NCI-H345 treated with DMSO at 0.1 percent for 48 hours (cell line): Measurements from ENCODE around the gene NSUN3.
"Not testable (repeated sequence)": the region's sequence is repeated elsewhere in the genome, so short reads cannot be mapped to it uniquely, and the experiment has no call there.

ENCODE experiments used
- DNase-seq: peaks from one replicate; lab custom pipeline; 2025; ENCODE audit not compliant: unreplicated experiment; lab: John Stamatoyannopoulos, UW

NSUN3 gene

DNA sequence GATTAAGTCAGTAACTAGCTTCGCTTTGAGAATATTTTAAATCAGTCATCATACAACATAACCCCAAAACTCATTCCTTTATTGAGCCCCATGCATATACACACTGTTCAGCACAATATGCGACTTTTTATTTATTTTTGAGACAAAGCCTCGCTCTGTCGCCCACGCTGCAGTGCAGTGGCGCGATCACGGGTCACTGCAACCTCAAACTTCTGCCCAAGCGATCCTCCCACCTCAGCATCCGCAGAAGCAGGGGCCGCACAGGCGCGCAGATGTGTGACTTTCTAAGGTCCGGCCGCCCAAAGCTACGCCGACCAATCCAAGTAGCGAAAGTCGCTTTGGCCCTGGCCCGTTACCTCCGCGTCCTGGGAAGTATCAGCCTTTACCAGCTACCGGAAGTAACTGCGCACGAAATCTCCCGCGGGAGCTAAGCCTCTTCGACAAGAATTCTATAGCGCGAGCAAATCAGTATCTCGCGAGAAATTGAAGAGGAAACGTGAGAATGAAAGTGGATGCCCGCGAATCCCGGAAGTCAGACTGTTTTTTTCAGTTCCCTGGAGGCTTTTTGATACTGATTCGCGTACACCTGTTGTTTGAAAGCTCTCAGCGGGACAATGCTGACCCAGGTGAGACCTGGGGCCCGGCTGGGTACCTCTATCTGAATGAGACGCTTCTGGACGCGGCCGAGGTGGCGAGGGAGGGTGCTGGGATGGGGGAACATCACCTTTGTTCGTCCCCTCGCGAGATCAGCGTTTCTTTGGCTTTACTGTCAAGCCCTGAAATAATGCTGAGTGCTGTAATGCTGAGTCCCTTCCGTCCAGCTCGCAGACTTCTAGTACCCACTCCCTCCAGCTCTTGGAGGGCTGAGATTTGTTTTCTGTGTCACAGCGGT is at the start of gene NSUN3, which contains the start of gene DHFR2:
Gene NSUN3 (plus strand): TSS at position 549 of the 892 bp plus-strand sequence. CDS start 66 bp downstream, at position 615.
Gene DHFR2 (minus strand): TSS at position 404 of the 892 bp plus-strand sequence. CDS start 1,405 bp downstream, outside the sequence.
- DNase-seq = peak; percentile 81

DNA sequence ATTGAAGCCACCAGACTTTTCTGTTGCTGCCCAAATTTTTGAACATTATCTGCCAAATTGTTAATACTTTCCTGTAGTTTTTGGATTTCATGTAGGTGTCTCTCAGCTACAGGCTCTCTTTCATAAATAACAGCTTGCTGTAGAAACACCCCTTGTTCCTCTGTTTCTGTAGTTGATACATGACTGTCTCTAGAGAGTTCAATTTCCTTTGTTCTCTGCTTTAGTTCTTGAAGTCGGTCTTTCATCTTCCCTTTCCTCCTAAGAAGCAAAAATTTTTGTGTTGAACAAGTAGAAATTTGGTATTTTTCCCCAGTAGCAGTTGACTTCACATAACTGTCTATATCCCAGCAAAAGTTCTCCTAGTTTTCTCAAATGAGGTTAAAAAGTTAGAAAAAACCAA is 47.8 kb upstream of the NSUN3 start:
- DNase-seq = no peak

DNA sequence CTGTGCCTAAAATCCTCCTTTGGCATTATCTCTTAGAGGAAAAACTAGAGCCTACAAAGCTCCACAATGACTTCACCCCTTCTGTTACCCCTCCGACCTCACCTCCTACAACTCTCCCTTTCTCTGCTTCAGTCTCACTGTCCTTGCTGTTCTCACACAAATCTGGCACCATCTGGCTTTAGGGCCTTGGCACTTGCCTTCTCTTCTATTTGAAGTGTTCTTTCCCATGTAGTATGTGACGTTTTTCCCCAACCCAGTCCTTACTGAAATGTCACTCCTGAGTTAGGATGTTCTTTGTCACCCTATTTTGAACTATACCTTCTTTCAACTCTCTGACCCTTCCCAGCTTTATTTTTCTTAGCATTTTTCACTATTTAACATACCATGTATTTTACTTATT is 43.2 kb upstream of the NSUN3 start:
- no peak for DNase-seq

DNA sequence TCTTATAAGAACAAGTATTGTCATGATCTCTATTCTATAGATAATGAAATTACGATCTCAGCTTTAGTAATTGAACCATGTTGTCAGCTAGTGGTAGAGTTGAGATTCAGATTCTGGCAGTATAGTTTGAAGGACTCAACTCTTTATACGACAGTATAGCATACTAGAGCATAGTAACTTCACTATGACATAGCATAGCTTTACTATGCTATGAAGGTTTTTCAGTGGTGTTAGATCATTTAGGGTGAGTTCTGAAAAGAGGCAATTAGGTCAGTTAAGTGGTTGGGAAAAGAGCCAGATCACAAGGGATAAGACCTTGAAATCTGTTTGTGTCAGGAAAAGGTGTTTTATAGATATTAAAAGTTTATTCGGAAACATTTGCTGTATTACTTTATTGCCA is 42.6 kb upstream of the NSUN3 start:
- no peak for DNase-seq

DNA sequence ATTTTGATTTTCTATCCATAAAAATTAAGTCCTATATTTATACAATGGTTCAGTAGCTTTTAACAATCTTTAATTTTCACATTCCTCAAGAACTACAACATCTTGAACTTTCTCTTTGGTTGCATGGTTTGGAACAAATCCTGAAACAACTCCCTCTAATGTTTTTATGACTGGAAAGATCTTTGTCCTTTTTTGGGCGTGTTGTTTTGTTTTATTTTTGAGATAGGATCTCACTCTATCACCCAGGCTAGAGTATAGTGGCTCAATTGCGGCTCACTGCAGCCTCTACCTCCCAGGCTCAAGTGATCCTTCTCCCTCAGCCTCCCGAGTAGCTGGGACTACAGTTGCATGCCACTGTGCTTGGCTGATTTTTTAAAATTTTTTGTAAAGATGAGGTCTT is 38.5 kb upstream of the NSUN3 start:
- DNase-seq = no peak

DNA sequence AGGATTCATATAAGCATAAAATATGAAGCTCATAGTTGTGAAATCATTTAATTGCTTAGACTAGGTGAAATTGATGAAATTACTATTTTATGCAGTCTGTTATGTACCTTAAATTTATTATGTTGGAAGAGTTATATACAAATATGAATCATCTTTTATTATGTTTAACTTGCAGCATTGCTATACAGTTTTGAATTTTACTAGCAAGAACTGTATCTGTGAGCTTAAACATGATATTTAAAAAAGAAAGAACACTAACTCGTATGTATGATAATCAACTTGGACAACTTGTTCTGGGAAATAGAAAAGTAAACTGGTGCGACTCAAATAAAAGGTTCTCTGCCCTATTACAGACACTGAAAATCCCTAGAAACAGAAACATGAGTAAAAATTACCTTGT is 36.2 kb upstream of the NSUN3 start:
- no peak for DNase-seq

DNA sequence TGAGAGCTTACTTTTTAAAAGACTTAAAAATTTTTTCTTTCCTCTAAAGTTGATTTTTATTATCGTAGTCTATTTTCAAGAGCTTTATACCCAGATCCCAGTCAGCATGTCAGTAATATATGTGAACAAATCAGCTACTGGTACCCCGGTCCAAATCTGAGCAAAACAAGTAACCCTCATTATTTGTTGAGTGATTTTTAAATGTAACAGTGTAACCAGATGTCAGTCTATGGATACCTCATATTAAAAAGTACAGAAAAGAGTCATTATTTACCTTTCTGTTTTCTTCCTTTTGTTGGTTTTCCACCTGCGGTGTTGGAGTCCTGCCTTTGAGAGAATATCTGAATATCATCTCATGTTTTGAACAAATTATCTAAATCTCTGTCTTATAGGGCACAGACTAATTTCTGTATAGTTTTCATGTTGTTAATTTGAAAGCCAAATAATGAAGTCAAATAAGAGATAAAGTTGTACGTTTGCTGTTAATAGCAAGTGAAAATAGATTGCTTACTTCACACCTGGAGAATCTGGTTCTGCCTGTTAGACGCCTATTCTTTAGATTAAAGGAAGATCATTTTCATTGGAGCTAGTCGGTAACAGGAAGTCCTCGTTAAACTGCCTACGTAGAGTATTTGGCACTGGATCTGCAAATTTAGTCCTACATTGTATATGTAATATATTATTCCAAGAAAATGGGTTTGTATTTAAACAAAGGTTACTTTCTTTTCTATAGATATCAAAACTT is 34.6 kb upstream of the NSUN3 start, which contains the start of gene STX19:
Gene STX19 (minus strand): TSS at position 505 of the 745 bp plus-strand sequence. CDS start 13,328 bp downstream, outside the sequence.
- DNase-seq = no peak

DNA sequence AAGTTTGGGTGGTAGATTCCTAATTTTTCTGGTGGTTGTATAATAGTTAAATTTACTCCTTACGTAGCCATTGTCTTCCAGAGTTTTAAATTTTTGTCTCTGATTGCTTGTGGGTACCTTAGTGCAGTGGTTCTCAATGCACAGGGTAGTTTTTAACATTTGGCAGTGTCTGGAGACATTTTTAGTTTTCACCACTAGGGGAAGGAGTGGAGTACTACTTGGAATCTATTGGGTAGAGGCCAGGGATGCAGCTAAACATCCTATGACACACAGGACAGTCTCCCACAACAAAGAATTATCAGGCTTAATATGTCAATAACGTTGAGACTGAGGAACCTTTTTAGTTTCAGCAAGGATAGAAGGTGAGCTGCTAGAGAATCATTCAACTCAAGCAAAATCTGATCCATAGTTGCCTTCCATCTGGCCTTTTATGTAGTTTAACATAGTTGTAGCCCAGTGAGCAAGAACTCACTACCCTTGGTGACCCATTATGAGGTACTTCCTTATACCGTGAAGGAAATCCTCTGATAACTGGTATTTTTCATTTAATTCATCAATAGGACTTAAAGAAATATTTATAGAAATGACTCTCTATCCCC is 25.9 kb upstream of the NSUN3 start:
- DNase-seq = no peak

DNA sequence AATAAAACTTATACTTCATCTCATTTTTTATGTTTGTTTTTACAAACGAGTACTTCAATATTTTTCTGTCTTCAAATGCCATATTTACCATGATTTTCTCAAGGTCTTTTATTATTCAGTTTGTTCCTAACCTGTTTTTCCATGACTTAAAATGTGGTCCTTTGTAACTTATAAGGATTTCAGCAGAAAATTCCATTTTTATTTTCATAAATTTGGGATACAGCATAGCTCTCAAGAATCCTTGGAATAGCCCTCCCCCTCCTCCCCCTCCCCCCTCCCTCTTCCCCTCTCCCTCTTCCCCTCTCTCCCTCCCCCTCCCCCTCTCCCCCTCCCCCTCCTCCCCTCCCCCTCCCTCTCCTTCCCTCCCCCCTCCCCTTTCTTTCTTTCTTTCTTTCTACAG is 19.6 kb upstream of the NSUN3 start:
- DNase-seq = no peak

DNA sequence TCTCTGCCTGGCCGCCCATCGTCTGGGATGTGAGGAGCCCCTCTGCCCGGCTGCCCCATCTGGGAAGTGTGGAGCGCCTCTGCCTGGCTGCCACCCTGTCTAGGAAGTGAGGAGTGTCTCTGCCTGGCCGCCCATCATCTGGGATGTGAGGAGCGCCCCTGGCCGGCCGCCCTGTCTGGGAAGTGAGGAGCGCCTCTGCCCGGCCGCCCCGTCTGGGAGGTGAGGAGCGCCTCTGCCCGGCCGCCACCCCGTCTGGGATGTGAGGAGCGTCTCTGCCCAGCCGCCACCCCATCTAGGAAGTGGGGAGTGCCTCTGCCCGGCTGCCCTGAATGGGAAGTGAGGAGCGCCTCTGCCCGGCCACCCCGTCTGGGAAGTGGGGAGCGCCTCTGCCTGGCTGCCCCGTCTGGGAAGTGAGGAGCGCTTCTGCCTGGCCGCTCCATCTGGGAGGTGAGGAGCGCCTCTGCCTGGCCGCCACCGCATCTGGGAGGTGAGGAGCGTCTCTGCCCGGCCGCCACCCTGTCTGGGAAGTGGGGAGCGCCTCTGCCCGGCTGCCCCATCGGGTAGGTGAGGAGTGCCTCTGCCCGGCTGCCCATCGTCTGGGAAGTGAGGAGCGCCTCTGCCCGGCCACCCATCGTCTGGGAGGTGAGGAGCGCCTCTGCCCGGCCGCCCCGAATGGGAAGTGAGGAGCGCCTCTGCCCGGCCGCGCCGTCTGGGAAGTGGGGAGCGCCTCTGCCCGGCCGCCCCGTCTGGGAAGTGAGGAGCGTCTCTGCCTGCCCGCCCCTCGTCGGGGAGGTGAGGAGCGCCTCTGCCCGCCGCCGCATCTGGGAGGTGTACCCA is 18.5 kb upstream of the NSUN3 start:
- not testable (repeated sequence) for DNase-seq

DNA sequence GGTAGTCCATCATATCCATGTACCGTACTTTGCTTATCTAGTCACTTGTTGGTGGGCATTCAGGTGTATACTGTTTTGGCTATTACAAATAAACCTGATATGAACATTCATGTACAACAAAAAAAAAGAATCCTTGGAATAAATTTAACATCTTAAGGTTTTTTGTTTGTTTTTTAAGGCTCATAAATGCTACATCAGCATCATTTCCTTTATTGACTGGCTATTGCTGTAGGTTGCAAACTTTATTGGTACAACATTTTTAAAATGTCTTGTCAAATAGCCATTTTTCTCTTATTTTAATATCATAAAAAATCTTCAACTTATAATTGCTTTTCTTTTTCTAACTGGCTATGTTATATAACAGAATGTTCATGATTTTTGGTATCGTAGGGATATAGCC is 16.3 kb upstream of the NSUN3 start:
- no peak for DNase-seq

DNA sequence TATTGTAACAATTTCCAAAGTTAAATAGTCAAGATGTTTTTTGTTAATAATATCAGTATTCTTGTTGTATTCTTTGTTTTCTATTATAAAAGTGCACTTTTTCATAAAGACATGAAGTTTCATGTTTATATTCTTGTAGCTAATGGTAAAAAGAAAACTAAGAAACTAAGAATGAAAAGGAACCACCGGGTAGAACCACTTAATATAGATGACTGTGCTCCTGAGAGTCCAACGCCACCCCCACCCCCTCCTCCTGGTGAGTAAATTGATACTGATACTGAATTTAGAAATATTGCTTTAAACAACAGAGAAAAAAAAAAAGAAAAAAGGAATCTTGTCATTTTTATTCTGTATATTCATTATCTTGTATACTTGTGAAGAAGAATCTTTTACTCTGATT is 13.6 kb upstream of the NSUN3 start:
- DNase-seq = no peak

DNA sequence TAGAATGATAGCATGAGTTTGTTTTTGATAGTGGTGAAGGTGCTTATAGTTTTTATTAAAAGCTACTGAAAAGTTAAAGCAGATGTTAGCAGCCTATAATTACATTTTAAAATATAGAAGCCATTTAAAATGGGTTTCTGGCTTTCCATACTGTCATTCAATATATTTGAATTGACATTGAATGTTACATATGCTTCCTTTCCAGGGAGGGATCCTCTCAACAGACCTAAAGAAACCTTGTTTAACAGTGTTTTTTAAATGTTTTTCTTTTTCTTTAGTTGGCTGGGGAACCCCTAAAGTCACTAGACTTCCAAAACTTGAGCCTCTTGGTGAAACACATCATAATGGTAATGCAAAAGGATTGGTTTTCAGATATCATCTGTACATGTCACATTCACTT is 12.3 kb upstream of the NSUN3 start:
- DNase-seq = no peak

DNA sequence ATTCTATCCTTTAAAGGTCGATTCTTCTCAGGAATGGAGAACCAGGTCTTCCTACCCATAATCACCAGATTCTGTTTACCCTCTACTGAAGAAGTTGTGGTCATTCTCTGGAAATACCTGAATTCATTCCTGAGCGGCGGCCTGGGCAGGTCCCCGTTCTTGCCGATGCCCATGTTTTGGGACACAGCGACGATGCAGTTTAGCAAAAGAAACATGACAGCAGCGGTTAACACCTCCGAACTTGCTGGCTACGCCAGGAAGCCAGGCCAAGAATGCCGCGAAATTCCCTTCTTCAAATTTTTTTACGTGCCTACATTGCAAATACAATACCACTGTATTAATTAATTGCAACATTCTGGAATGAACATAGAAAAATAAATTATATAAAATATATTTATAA is 1.6 kb upstream of the NSUN3 start:
- DNase-seq = no peak

DNA sequence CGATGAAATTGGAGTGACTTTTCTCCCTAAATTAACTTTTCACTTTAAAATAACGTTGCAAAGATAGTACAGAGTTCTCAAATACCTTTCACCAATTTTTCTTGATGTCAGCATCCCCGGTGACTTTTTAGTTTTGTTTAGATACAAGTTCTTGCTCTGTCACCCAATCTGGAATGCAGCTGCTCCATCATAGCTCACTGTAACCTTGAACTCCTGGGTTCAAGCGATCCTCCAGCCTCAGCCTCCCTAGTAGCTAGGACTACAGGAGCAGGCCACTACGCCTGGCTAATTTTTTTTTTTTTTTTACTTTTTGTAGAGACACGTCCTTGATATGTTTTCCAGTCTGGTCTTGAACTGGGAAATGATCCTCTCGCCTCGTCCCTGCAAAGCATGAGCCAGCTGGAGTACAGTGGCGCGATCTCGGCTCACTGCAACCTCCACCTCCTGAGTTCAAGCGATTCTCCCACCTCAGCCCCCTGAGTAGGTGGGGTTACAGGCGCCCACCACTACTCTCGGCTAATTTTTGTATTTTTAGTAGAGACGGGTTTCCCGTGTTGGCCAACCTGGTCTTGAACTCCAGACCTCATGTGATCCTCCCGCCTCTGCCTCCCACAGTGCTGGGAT is 747 bp downstream of the NSUN3 start:
- no peak for DNase-seq

DNA sequence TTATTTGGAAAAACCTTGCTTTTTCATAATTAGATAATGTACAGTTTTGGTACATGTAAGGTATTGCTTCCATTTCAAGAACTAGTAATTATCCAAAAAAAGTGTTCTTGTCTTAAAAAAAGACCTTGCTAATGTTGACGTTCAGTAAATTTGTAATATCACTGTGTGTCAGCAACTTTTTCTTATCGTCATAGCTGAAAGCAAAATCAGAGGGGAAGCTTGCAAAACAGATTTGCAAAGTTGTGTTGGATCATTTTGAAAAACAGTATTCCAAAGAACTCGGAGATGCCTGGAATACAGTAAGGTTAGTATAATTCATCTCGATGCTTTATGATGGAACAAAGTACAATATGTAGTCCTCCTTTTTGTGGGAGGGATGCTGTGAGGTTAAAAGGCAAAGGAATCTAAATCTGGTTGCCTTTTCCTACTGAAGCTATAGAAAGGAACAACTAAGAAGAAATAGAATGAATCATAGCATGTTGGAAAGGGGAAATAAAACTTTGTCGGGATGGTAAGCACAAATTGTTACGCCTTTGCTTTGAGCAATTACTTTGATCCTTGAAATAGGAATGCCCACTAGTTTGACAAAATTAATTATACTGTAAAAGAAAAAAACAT is 1.5 kb downstream of the NSUN3 start:
- no peak for DNase-seq

DNA sequence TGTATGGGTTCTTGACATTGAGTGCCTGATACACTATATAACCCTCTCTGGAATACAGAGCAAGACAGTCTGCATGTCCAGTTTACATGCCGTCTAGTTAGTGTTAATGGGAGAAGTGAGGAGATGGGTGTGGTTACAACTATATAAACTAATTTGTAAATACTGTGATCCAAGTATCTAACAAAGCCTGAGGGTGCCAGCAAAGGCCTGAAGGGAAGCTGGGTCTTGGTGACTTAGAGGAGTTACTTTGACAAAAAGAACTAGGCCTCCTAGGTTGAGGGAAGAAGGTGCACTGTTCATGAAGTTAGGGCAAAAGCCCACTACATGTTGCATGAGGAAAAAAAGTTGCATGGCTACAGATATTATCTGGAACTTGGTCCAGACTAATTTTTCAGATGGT is 2.3 kb downstream of the NSUN3 start:
- DNase-seq = no peak

DNA sequence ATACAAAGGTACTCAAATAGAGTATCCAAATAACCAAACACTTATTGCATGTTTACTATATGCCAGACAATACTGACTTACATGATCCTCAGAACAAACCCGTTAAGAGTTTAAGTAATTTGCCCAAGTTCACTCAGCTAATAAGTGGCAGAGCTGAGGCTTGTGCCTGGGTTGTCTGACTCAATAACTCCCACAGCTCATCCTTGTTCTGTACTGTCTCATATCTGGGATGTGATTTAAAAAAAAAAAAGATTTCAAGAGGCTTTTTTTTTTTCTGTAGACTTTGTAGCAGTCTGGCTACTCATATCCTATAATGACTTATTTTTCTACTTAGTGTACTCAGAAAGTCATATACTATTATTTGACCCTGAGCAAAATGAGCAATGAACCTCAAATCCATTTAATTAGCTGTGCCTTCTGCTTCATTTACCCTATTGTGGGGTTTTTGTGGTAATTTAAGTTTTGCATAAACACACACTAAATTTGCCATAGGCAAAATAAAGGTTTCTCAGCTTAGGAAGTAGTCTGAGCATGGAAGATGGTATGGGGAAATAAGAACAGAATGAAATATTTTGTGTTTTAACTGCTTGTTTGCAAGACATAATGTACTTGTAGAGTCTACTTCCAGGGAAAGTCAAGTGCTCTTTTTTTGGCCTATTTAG is 3.1 kb downstream of the NSUN3 start:
- DNase-seq = no peak
